Measurements from ENCODE around the gene DNAL1.
A peak's percentile ranks its signal among the peaks of the same experiment; 100 is the strongest.

The DNAL1 gene

DNA sequence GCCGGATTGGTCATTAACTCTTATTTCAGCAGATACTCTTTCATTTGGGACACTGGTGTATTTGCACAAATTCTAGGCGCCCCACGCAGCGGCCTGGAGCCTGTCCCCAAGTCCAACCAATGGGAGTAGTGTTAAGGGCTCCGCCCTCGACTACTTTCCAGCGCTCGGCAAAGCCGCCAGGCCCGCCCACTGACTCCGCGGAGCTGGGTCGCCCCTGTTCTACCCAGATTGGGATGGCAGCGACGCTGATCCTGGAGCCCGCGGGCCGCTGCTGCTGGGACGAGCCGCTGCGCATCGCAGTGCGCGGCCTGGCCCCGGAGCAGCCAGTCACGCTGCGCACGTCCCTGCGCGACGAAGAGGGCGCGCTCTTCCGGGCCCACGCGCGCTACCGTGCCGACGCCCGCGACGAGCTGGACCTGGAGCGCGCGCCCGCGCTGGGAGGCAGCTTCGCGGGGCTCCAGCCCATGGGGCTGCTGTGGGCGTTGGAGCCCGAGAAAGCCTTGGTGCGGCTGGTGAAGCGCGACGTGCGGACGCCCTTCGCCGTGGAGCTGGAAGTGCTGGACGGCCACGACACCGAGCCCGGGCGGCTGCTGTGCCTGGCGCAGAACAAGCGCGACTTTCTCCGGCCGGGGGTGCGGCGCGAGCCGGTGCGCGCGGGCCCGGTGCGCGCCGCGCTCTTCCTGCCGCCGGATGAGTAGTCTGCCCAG, 32.3 kb upstream of the DNAL1 start, which contains the start of gene ACOT6:
Gene ACOT6, plus strand, starts transcription at position 179 of the 707 bp plus-strand sequence. Its CDS starts 55 bp downstream, at position 234.
- H3K4me3 ChIP-seq (ENCODE audit: low read depth, low read length) = peak within 1 kb of the TSS; percentile 68
- TF ChIP-seq, protein P1, sequence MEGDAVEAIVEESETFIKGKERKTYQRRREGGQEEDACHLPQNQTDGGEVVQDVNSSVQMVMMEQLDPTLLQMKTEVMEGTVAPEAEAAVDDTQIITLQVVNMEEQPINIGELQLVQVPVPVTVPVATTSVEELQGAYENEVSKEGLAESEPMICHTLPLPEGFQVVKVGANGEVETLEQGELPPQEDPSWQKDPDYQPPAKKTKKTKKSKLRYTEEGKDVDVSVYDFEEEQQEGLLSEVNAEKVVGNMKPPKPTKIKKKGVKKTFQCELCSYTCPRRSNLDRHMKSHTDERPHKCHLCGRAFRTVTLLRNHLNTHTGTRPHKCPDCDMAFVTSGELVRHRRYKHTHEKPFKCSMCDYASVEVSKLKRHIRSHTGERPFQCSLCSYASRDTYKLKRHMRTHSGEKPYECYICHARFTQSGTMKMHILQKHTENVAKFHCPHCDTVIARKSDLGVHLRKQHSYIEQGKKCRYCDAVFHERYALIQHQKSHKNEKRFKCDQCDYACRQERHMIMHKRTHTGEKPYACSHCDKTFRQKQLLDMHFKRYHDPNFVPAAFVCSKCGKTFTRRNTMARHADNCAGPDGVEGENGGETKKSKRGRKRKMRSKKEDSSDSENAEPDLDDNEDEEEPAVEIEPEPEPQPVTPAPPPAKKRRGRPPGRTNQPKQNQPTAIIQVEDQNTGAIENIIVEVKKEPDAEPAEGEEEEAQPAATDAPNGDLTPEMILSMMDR (IDR thresholded peaks at IDR 0.05; ENCODE audit: borderline replicate concordance, insufficient read depth, low read depth, low read length) = no peak

DNA sequence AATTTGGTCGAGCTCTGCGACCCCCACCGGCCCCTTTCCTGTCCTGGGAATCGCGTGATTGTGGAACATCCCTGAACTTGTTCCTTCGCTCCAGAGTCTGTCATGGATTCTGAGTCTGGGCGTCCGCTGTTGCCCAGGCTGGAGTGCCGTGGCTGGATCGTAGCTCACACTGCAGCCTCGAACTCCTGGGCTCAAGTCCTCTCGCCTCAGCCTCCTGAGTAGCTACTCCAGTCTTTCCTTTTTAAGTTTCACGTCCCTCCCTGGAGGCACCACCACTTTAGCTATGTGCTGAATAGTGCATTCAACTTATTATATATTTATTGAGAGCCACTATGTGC, 31.8 kb upstream of the DNAL1 start:
- H3K4me3 ChIP-seq (ENCODE audit: low read depth, low read length) = peak overlapping the region; percentile 68
- TF ChIP-seq, protein P1 (IDR thresholded peaks at IDR 0.05; ENCODE audit: borderline replicate concordance, insufficient read depth, low read depth, low read length) = no peak

DNA sequence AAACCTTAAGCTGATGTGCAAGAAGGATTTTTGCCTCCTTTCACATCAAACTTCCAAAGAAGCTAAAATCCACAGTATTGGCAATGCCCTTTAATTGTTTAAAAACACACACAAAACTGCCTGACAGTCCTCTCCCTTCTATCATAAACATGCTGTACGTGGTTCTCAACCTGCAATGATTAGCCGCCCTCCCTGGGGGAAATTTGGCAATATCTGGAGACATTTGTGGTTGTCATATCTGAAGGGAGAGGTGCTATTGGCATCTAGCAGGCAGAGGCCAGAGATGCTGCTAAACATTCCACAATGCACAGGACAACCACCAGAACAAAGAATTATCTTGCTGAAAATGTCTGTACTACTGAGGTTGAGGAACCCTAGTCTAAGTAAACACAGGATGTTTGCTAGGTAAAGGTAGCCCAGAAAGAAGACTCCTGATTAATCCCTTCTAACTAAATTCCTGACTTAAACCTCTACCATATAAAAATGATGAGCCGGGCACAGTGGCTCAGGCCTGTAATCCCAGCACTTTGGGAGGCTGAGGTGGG, 31.3 kb upstream of the DNAL1 start:
- H3K4me3 ChIP-seq (ENCODE audit: low read depth, low read length) = no peak overlapping the region
- TF ChIP-seq, protein P1 (IDR thresholded peaks at IDR 0.05; ENCODE audit: borderline replicate concordance, insufficient read depth, low read depth, low read length) = no peak

DNA sequence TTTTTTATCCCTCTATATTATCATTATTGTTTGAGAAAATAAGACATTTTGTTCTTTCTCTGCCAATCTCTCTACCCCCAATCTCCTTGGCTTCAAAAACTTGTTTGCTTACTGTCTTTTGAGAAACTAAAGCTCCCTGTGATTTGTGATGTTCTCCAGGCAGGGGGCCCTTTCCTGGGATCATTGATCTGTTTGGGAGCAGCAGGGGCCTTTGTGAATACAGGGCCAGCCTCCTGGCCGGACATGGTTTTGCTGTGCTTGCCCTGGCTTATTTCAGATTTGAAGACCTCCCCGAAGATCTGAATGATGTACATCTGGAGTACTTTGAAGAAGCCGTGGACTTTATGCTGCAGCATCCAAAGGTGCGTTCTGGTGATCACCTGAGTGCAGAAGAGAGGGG, 28.0 kb upstream of the DNAL1 start:
- TF ChIP-seq, protein P1 (IDR thresholded peaks at IDR 0.05; ENCODE audit: borderline replicate concordance, insufficient read depth, low read depth, low read length) = no peak
- H3K4me3 ChIP-seq (ENCODE audit: low read depth, low read length) = no peak overlapping the region

DNA sequence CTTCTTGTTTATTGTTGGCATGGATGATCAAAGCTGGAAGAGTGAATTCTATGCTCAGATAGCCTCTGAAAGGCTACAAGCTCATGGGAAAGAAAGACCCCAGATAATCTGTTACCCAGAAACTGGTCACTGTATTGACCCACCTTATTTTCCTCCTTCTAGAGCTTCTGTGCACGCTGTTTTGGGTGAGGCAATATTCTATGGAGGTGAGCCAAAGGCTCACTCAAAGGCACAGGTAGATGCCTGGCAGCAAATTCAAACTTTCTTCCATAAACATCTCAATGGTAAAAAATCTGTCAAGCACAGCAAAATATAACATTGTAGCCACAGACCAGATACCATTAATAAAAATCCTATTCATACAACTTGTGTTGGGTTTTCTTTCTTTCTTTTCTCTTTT, 25.3 kb upstream of the DNAL1 start:
- TF ChIP-seq, protein P1 (IDR thresholded peaks at IDR 0.05; ENCODE audit: borderline replicate concordance, insufficient read depth, low read depth, low read length) = no peak

DNA sequence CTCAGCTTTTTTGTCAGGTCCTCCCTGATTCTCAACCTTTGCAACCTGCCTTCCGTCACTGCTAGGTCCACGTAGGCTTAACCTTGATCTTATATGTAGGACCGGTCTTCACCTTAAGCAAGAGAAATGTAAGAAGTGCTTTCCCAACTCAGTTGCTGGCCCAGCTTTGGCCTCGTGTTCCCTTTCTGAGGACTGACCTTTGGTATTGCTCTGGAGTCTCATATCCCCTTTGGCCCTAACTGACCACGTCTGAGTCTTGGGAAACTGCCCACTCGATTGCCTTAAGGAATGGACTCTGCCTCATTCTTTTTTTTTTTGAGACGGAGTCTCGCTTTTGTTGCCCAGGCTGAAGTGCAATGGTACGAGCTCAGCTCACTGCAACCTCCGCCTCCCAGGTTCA, 24.5 kb upstream of the DNAL1 start:
- no peak overlapping the region for H3K4me3 ChIP-seq (ENCODE audit: low read depth, low read length)
- TF ChIP-seq, protein P1 (IDR thresholded peaks at IDR 0.05; ENCODE audit: borderline replicate concordance, insufficient read depth, low read depth, low read length) = no peak

More for the DNA sequence above, 25.3 kb upstream of the DNAL1 start:
- H3K4me3 ChIP-seq (ENCODE audit: low read depth, low read length) = no peak overlapping the region

DNA sequence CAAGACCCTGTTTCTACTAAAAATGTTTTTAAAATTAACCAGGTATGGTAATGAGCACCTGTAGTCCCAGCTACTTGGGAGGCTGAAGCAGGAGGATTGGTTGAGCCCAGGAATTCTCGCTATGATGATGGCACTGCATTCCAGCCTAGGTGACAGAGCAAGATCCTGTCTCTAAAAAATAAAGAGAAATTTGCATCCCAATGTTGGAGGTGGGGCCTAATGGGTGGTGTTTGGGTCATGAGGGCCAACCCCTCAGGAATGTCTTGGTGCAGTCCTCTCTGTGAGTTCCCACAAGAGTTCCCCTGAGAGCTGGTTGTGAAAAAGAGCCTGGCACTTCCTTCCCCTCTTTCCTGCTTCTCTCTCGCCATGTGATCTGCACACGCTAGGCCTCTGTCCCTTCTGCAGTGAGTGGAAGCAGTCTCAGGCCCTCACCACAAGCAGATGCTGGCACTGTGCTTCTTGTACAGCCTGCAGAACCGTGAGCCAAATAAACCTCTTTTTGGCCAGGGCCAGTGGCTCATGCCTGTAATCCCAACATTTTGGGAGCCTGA, 21.2 kb upstream of the DNAL1 start:
- no peak overlapping the region for H3K4me3 ChIP-seq (ENCODE audit: low read depth, low read length)
- TF ChIP-seq, protein P1 (IDR thresholded peaks at IDR 0.05; ENCODE audit: borderline replicate concordance, insufficient read depth, low read depth, low read length) = no peak
